A673 (cell line): Measurements from ENCODE around the gene LPP. TPM values are rescaled to one million over a fixed set of nuclear protein-coding genes. Genes with fewer than 3 reads are reported as not detected.

Experiments used
- BruUV-seq: library from RNA; stranded (reverse); fragments of 400-500 nt; replicated peaks from 2 replicates; lab custom pipeline; 2021; lab: Mats Ljungman, UMichigan
- CTCF ChIA-PET: fragments of 300-600 bp; sonication (Branson Sonifier 250); formaldehyde crosslinking; loops from one replicate; lab custom pipeline; 2022; ENCODE audit warnings: antibody characterized with exemption; lab: Charles Lee
- POLR2A ChIA-PET: fragments of 300-600 bp; sonication (Branson Sonifier 250); formaldehyde crosslinking; loops from one replicate; lab custom pipeline; 2022; ENCODE audit warnings: antibody characterized with exemption; ENCODE audit not compliant: low non-redundant PET; lab: Charles Lee
- DNase-seq: peaks from one replicate; pipeline ENCODE4 v3.0.0-alpha.2; 2015; ENCODE audit warnings: low spot score
- H3K27ac ChIP-seq: fragments of 200-600 bp; sonication (generic); 2 replicates; pipeline ENCODE4 v1.5.1; 2016; ENCODE audit warnings: mixed run types, low read depth, mild to moderate bottlenecking, mixed read lengths, antibody characterized with exemption, low read length; ENCODE audit not compliant: poor library complexity, severe bottlenecking
- H3K27me3 ChIP-seq: fragments of 200-600 bp; sonication (generic); replicated peaks from 2 replicates; pipeline ENCODE4 v1.6.1; 2017; ENCODE audit warnings: mixed run types, low read depth, mild to moderate bottlenecking, mixed read lengths, antibody characterized with exemption, low read length; ENCODE audit not compliant: insufficient read depth, poor library complexity
- H3K36me3 ChIP-seq: fragments of 200-600 bp; sonication (generic); 2 replicates; pipeline ENCODE4 v1.6.1; 2016; ENCODE audit warnings: mixed run types, mild to moderate bottlenecking, mixed read lengths, antibody characterized with exemption, low read length; ENCODE audit not compliant: insufficient read depth, poor library complexity, severe bottlenecking
- H3K4me1 ChIP-seq: fragments of 200-600 bp; sonication (generic); 2 replicates; pipeline ENCODE4 v1.6.1; 2017; ENCODE audit warnings: mixed run types, mild to moderate bottlenecking, mixed read lengths, antibody characterized with exemption, low read length; ENCODE audit not compliant: insufficient read depth, poor library complexity, severe bottlenecking
- H3K4me3 ChIP-seq: fragments of 200-600 bp; sonication (generic); 2 replicates; pipeline ENCODE4 v1.5.1; 2016; ENCODE audit warnings: low read depth, mixed run types, mild to moderate bottlenecking, mixed read lengths, low read length; ENCODE audit not compliant: poor library complexity, severe bottlenecking
- H3K9me3 ChIP-seq: fragments of 200-600 bp; sonication (generic); 2 replicates; pipeline ENCODE4 v1.6.1; 2016; ENCODE audit warnings: mixed run types, low read depth, mild to moderate bottlenecking, mixed read lengths, antibody characterized with exemption, low read length; ENCODE audit not compliant: poor library complexity, severe bottlenecking
- CTCF ChIP-seq: fragments of 300-800, 200-600 bp; sonication (generic); conservative IDR thresholded peaks from 2 replicates; pipeline ENCODE4 v1.5.1; 2017; ENCODE audit warnings: low read depth, mild to moderate bottlenecking, antibody characterized with exemption, low read length, moderate library complexity, mixed read lengths
- EZH2 ChIP-seq: fragments of 200-600 bp; sonication (generic); IDR thresholded peaks from 2 replicates; pipeline ENCODE4 v1.6.1; 2017; ENCODE audit warnings: borderline replicate concordance, low read depth, mild to moderate bottlenecking, mixed read lengths, antibody characterized with exemption, low read length; ENCODE audit not compliant: poor library complexity, severe bottlenecking
- intact Hi-C: fragments of 100-400 bp; cut with micrococcal nuclease; formaldehyde crosslinking; loops from one replicate; pipeline ENCODE4 v1.10.0; 2022; ENCODE audit not compliant: unreplicated experiment
- total RNA-seq: library from RNA; stranded (reverse); gene quantifications from 2 replicates; pipeline ENCODE4 v1.2.3, GENCODE V29; 2021

Gene LPP
- total RNA-seq, 1 experiment from 2014 or later: 39.7 TPM

- H3K9me3 ChIP-seq: no peaks in the 10 kb centered on the region
- no TSS peak for BruUV-seq
- no peaks in the 10 kb centered on the region for H3K36me3 ChIP-seq
- no peaks in the 10 kb centered on the region for H3K27me3 ChIP-seq
- POLR2A ChIA-PET: no interaction called here
- DNase-seq: no peak
- TF ChIP-seq CTCF (no peak), EZH2 (no peak)
- CTCF ChIA-PET: no interaction called here
- no peak overlapping the region for H3K27ac ChIP-seq
- H3K4me3 ChIP-seq: no peak overlapping the region
- intact Hi-C loops: no loop called here
- peaks cover 11% of the 10 kb centered on the region for H3K4me1 ChIP-seq
Measured at GRCh38 chr3:188259596-188259995, 105.6 kb downstream of the LPP start.

GRCh38 chr3:188261011-188261410, 107.1 kb downstream of the LPP start:
- intact Hi-C loops: no loop called here

GRCh38 chr3:188262488-188262887, 108.5 kb downstream of the LPP start:
- POLR2A ChIA-PET: interaction anchor here (1.0 kb wide), 1 partner anchor 34 kb away, joined by 3 read pairs; no protein-coding TSS in a partner anchor
- no TSS peak for BruUV-seq
- no peaks in the 10 kb centered on the region for H3K27me3 ChIP-seq
- no peaks in the 10 kb centered on the region for H3K36me3 ChIP-seq
- CTCF ChIA-PET: interaction anchor here (1.3 kb wide), 1 partner anchor 523 kb away, joined by 3 read pairs; no protein-coding TSS in a partner anchor
- DNase-seq: no peak
- H3K4me1 ChIP-seq: peaks cover 16% of the 10 kb centered on the region
- no peaks in the 10 kb centered on the region for H3K9me3 ChIP-seq
- intact Hi-C loops: no loop called here
- TF ChIP-seq EZH2: no peak
- TF ChIP-seq CTCF: no peak
- no peak overlapping the region for H3K27ac ChIP-seq
- no peak overlapping the region for H3K4me3 ChIP-seq

More at GRCh38 chr3:188261011-188261410, 107.1 kb downstream of the LPP start:
- no peak for DNase-seq
- TF ChIP-seq EZH2: no peak
- TF ChIP-seq CTCF: no peak
- Histone ChIP-seq H3K27me3 (no peaks in the 10 kb centered on the region), H3K4me3 (no peak overlapping the region), H3K4me1 (peaks cover 12% of the 10 kb centered on the region), H3K27ac (no peak overlapping the region), H3K36me3 (no peaks in the 10 kb centered on the region), H3K9me3 (no peaks in the 10 kb centered on the region)
- ChIA-PET POLR2A (no interaction called here), CTCF (no interaction called here)
- BruUV-seq: no TSS peak
